HCT116 (cell line): ENCODE results near the gene THAP8. TPM values are rescaled to one million over a fixed set of nuclear protein-coding genes. Genes with fewer than 3 reads are reported as not detected.

Experiments
- ATAC-seq: fragments of 200-7000 bp; cut with Tn5 transposase; 2 replicates; pipeline ENCODE4 v1.9.1; 2020; ENCODE audit warnings: mild to moderate bottlenecking, moderate library complexity
- BruUV-seq: library from RNA; stranded (reverse); fragments of 400-500 nt; replicated peaks from 2 replicates; lab custom pipeline; 2021; lab: Mats Ljungman, UMichigan
- CTCF ChIA-PET: fragments of 300-600 bp; sonication (Branson Sonifier 250); formaldehyde crosslinking; loops from one replicate; lab custom pipeline; 2021; ENCODE audit warnings: antibody characterized with exemption; lab: Charles Lee
- POLR2A ChIA-PET: fragments of 300-600, 350-600 bp; sonication (Branson Sonifier 250); formaldehyde crosslinking; loops from one replicate; lab custom pipeline; 2021; ENCODE audit warnings: antibody characterized with exemption; lab: Charles Lee
- RAD21 ChIA-PET, 2 experiments: fragments of 300-600 bp; sonication (Branson Sonifier 250); formaldehyde crosslinking; loops; one replicate each; lab custom pipeline; 2023; ENCODE audit warnings: low total read pairs in 2 of 2; ENCODE audit not compliant: uncharacterized antibody in 2 of 2, unreplicated experiment in 2 of 2, low non-redundant PET in 1 of 2; lab: Charles Lee
- DNase-seq: peaks from one replicate; pipeline ENCODE4 v3.0.0-alpha.2; 2010; ENCODE audit warnings: low read depth, low spot score
- H2AFZ ChIP-seq: fragments of 200-600 bp; shearing (Covaris generic), sonication (generic); 2 replicates; pipeline ENCODE4 v1.6.1; 2017; ENCODE audit warnings: low read depth, mixed run types, mixed read lengths, antibody characterized with exemption, low read length; ENCODE audit not compliant: poor library complexity, severe bottlenecking
- H3K27ac ChIP-seq: 2 replicates; pipeline ENCODE4 v1.5.1; 2012; ENCODE audit warnings: low read depth, low read length
- H3K27me3 ChIP-seq: fragments of 200-600 bp; sonication (generic); 2 replicates; pipeline ENCODE4 v1.6.1; 2016; ENCODE audit warnings: mixed run types, low read length, mixed read lengths; ENCODE audit not compliant: insufficient read depth
- H3K36me3 ChIP-seq, 2 experiments: fragments of 200-500 bp in 1 of 2; fragments of 200-600 bp in 1 of 2; sonication (Bioruptor generic) in 1 of 2; sonication (generic) in 1 of 2; 2 replicates each; pipeline versions ENCODE4 v1.5.1 to v1.6.1; 2014 to 2016; ENCODE audit warnings: low read length in 2 of 2, inconsistent platforms in 1 of 2, mixed read lengths in 1 of 2, mixed run types in 1 of 2; ENCODE audit not compliant: insufficient read depth in 2 of 2, control insufficient read depth in 1 of 2
- H3K4me1 ChIP-seq, 2 experiments: fragments of 200-600 bp in 1 of 2; sonication (generic) in 1 of 2; 2 replicates each; pipeline versions ENCODE4 v1.5.1 to v1.6.1; 2012 to 2017; ENCODE audit warnings: low read length in 2 of 2, inconsistent platforms in 1 of 2, mild to moderate bottlenecking in 1 of 2, mixed read lengths in 1 of 2, mixed run types in 1 of 2, moderate library complexity in 1 of 2; ENCODE audit not compliant: insufficient read depth in 2 of 2, control insufficient read depth in 1 of 2
- H3K4me2 ChIP-seq: fragments of 200-600 bp; sonication (generic); 2 replicates; pipeline ENCODE4 v1.6.1; 2017; ENCODE audit warnings: mixed run types, low read length, mixed read lengths
- H3K4me3 ChIP-seq, 2 experiments: fragments of 200-600 bp in 1 of 2; sonication (generic) in 1 of 2; replicated peaks in 1 of 2; 2 replicates each; pipeline ENCODE4 v1.5.1; 2011 to 2016; ENCODE audit warnings: low read length in 2 of 2, control low read depth in 1 of 2, low read depth in 1 of 2, mild to moderate bottlenecking in 1 of 2, mixed read lengths in 1 of 2, mixed run types in 1 of 2
- H3K79me2 ChIP-seq: fragments of 200-600 bp; sonication (generic); 2 replicates; pipeline ENCODE4 v1.6.1; 2017; ENCODE audit warnings: mild to moderate bottlenecking, mixed run types, low read length, moderate library complexity, mixed read lengths; ENCODE audit not compliant: insufficient read depth
- H3K9ac ChIP-seq: fragments of 200-600 bp; sonication (generic); 2 replicates; pipeline ENCODE4 v1.6.1; 2016; ENCODE audit warnings: low read length, mixed read lengths
- H3K9me2 ChIP-seq: fragments of 200-600 bp; sonication (generic), shearing (Covaris generic); 2 replicates; pipeline ENCODE4 v1.6.1; 2017; ENCODE audit warnings: mixed run types, mild to moderate bottlenecking, moderate library complexity; ENCODE audit not compliant: insufficient read depth
- H3K9me3 ChIP-seq, 2 experiments: fragments of 200-500 bp in 1 of 2; fragments of 200-600 bp in 1 of 2; sonication (Bioruptor generic) in 1 of 2; sonication (generic) in 1 of 2; 2 replicates each; pipeline ENCODE4 v1.6.1; 2014 to 2017; ENCODE audit warnings: low read length in 2 of 2, mixed read lengths in 2 of 2, inconsistent platforms in 1 of 2, low read depth in 1 of 2, mild to moderate bottlenecking in 1 of 2, mixed run types in 1 of 2, moderate library complexity in 1 of 2; ENCODE audit not compliant: control insufficient read depth in 1 of 2, insufficient read depth in 1 of 2
- H4K20me1 ChIP-seq: fragments of 200-600 bp; sonication (generic), shearing (Covaris generic); 2 replicates; pipeline ENCODE4 v1.6.1; 2017; ENCODE audit warnings: mixed run types, mild to moderate bottlenecking, moderate library complexity; ENCODE audit not compliant: insufficient read depth
- ATF3 ChIP-seq: IDR thresholded peaks from 2 replicates; pipeline ENCODE4 v1.6.1; 2012
- CBX3 ChIP-seq: IDR thresholded peaks from 2 replicates; pipeline ENCODE4 v1.6.1; 2012; ENCODE audit warnings: low read depth
- CEBPB ChIP-seq: IDR thresholded peaks from 2 replicates; pipeline ENCODE4 v1.6.1; 2012; ENCODE audit warnings: low read depth
- EGR1 ChIP-seq: IDR thresholded peaks from 2 replicates; pipeline ENCODE4 v1.6.1; 2012; ENCODE audit warnings: low read depth
- ELF1 ChIP-seq: IDR thresholded peaks from 2 replicates; pipeline ENCODE4 v1.6.1; 2012; ENCODE audit warnings: low read depth, borderline replicate concordance
- EZH2 ChIP-seq: fragments of 200-600 bp; sonication (generic); IDR thresholded peaks from 2 replicates; pipeline ENCODE4 v1.6.1; 2017; ENCODE audit warnings: antibody characterized with exemption, mixed run types
- EZH2phosphoT487 ChIP-seq: fragments of 200-600 bp; IDR thresholded peaks from 2 replicates; pipeline ENCODE4 v1.6.1; 2018; ENCODE audit warnings: antibody characterized with exemption, borderline replicate concordance
- FOSL1 ChIP-seq: IDR thresholded peaks from 2 replicates; pipeline ENCODE4 v1.6.1; 2012; ENCODE audit warnings: low read depth
- JUND ChIP-seq: IDR thresholded peaks from 2 replicates; pipeline ENCODE4 v1.6.1; 2012
- POLR2A ChIP-seq: IDR thresholded peaks from 2 replicates; pipeline ENCODE4 v1.7.0; 2011; ENCODE audit warnings: borderline replicate concordance; ENCODE audit not compliant: insufficient read depth, insufficient read length; ENCODE audit errors: extremely low read depth
- POLR2AphosphoS5 ChIP-seq: IDR thresholded peaks from 2 replicates; pipeline ENCODE4 v1.6.1; 2011; ENCODE audit warnings: mild to moderate bottlenecking, low read depth, low read length, moderate library complexity
- RAD21 ChIP-seq: IDR thresholded peaks from 2 replicates; pipeline ENCODE4 v1.6.1; 2012; ENCODE audit warnings: low read depth, mild to moderate bottlenecking
- REST ChIP-seq: IDR thresholded peaks from 2 replicates; pipeline ENCODE4 v1.6.1; 2012; ENCODE audit warnings: low read depth
- SIN3A ChIP-seq: IDR thresholded peaks from 2 replicates; pipeline ENCODE4 v1.6.1; 2012; ENCODE audit warnings: low read depth
- SRF ChIP-seq: IDR thresholded peaks from 2 replicates; pipeline ENCODE4 v1.6.1; 2012; ENCODE audit warnings: low read depth
- TCF7L2 ChIP-seq: IDR thresholded peaks from 2 replicates; pipeline ENCODE4 v1.7.0; 2011; ENCODE audit warnings: borderline replicate concordance, inconsistent platforms; ENCODE audit not compliant: insufficient read depth, insufficient read length; ENCODE audit errors: extremely low read depth
- ZFX ChIP-seq: fragments of 450-650 bp; IDR thresholded peaks from 2 replicates; pipeline ENCODE4 v1.6.1; 2017
- intact Hi-C: fragments of 100-400 bp; cut with micrococcal nuclease; formaldehyde crosslinking; loops from 2 replicates; pipeline ENCODE4 v1.10.0; 2022
- total RNA-seq: library from RNA; stranded (reverse); gene quantifications from one replicate; pipeline ENCODE4 v1.2.1, GENCODE V29; 2021; ENCODE audit not compliant: unreplicated experiment
- TF ChIP-seq, protein P1 (sequence below): IDR thresholded peaks from 2 replicates; pipeline ENCODE4 v1.6.1; 2012
- TF ChIP-seq, protein P2 (sequence below): IDR thresholded peaks from 2 replicates; pipeline ENCODE4 v1.6.1; 2011; ENCODE audit warnings: mild to moderate bottlenecking, low read length, moderate library complexity; ENCODE audit not compliant: insufficient replicate concordance; ENCODE audit errors: extremely low read depth

THAP8 gene
- total RNA-seq, 1 experiment from 2014 or later, result 1.7 TPM

DNA sequence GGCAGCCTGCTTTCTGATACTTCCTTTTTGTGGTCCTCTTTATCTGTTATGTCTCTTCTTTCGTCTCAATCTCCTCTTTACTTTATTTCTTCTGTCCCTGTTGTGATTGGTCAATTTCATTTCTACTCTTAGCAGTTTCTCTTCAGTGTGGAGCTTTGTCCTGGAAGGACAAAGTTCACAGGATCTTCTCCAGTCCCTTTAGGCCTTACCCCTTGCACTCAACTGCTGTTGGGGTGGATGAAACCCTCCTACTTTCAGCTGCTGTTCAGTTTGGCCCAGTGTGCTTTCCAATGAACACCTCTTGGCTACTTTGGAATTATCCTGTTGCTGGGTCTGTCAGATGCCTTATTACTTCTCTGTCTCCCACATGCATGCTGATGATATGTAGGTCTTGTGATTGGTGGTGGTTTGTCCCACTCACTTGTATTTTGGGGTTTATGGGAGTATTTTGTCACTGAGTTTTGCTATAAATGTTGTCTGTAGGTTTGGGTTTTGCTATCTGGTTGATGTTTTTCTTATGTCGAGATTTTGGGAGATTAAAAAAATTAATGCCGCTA, 25.4 kb upstream of the THAP8 start:
- no peak overlapping the region for H3K4me2 ChIP-seq
- TF ChIP-seq EGR1, result no peak
- TF ChIP-seq SRF, result no peak
- TF ChIP-seq SIN3A, result no peak
- no peak for TF ChIP-seq TCF7L2
- TF ChIP-seq EZH2, result no peak
- TF ChIP-seq CEBPB, result no peak
- no peak for TF ChIP-seq POLR2AphosphoS5
- TF ChIP-seq FOSL1, result no peak
- TF ChIP-seq ELF1, result no peak
- TF ChIP-seq, protein P1, sequence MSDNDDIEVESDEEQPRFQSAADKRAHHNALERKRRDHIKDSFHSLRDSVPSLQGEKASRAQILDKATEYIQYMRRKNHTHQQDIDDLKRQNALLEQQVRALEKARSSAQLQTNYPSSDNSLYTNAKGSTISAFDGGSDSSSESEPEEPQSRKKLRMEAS, result no peak
- no peak for TF ChIP-seq EZH2phosphoT487
- TF ChIP-seq ZFX, result no peak
- no peak for TF ChIP-seq ATF3
- TF ChIP-seq POLR2A, result no peak
- TF ChIP-seq JUND, result no peak
- no peak for TF ChIP-seq REST
- TF ChIP-seq, protein P2, sequence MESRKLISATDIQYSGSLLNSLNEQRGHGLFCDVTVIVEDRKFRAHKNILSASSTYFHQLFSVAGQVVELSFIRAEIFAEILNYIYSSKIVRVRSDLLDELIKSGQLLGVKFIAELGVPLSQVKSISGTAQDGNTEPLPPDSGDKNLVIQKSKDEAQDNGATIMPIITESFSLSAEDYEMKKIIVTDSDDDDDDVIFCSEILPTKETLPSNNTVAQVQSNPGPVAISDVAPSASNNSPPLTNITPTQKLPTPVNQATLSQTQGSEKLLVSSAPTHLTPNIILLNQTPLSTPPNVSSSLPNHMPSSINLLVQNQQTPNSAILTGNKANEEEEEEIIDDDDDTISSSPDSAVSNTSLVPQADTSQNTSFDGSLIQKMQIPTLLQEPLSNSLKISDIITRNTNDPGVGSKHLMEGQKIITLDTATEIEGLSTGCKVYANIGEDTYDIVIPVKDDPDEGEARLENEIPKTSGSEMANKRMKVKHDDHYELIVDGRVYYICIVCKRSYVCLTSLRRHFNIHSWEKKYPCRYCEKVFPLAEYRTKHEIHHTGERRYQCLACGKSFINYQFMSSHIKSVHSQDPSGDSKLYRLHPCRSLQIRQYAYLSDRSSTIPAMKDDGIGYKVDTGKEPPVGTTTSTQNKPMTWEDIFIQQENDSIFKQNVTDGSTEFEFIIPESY, result no peak
- TF ChIP-seq CBX3, result no peak
- no peak for TF ChIP-seq RAD21
- RAD21 ChIA-PET, result no interaction called here
- intact Hi-C loops, result no loop called here
- no peaks in the 10 kb centered on the region for H4K20me1 ChIP-seq
- H3K79me2 ChIP-seq, result no peaks in the 10 kb centered on the region
- no peaks in the 10 kb centered on the region for H3K27me3 ChIP-seq
- DNase-seq (no peak), ATAC-seq (no peak)
- no peaks in the 10 kb centered on the region for H3K4me1 ChIP-seq
- no peak overlapping the region for H3K9ac ChIP-seq
- no peak overlapping the region for H3K4me3 ChIP-seq
- H2AFZ ChIP-seq, result no peak overlapping the region
- H3K9me2 ChIP-seq, result no peaks in the 10 kb centered on the region
- peaks cover 20 to 40% of the 10 kb centered on the region in 2 experiments for H3K36me3 ChIP-seq
- POLR2A ChIA-PET, result no interaction called here
- CTCF ChIA-PET, result no interaction called here
- BruUV-seq, result no TSS peak
- H3K9me3 ChIP-seq, result no peaks in the 10 kb centered on the region
- H3K27ac ChIP-seq, result no peak overlapping the region
